Neural progenitor cell (in vitro differentiated cells): ENCODE data around the gene DCX. TPM values are rescaled to one million over a fixed set of nuclear protein-coding genes. Genes with fewer than 3 reads are reported as not detected.

Source experiments
- DNase-seq: peaks from one replicate; pipeline ENCODE4 v3.0.0-alpha.2; 2016; ENCODE audit warnings: low spot score
- H2AFZ ChIP-seq: fragments of 200-600 bp; sonication (generic); replicated peaks from 2 replicates; pipeline ENCODE4 v1.6.1; 2016; ENCODE audit warnings: antibody characterized with exemption
- H3F3A ChIP-seq: fragments of 200-600 bp; sonication (generic); 2 replicates; pipeline ENCODE4 v1.6.1; 2016; ENCODE audit warnings: antibody characterized with exemption, low read depth
- H3K27ac ChIP-seq: fragments of 200-600 bp; sonication (generic); 2 replicates; pipeline ENCODE4 v1.5.1; 2016; ENCODE audit warnings: mild to moderate bottlenecking
- H3K27me3 ChIP-seq: fragments of 200-600 bp; sonication (generic); 2 replicates; pipeline ENCODE4 v1.6.1; 2016; ENCODE audit warnings: mild to moderate bottlenecking, moderate library complexity
- H3K36me3 ChIP-seq: fragments of 200-600 bp; sonication (generic); 2 replicates; pipeline ENCODE4 v1.5.1; 2016
- H3K4me1 ChIP-seq: fragments of 200-600 bp; sonication (generic); 2 replicates; pipeline ENCODE4 v1.6.1; 2016; ENCODE audit warnings: mixed run types
- H3K4me2 ChIP-seq: fragments of 200-600 bp; sonication (generic); 2 replicates; pipeline ENCODE4 v1.6.1; 2016
- H3K4me3 ChIP-seq: fragments of 200-600 bp; sonication (generic); 2 replicates; pipeline ENCODE4 v1.5.1; 2016
- H3K79me2 ChIP-seq: fragments of 200-600 bp; sonication (generic); 2 replicates; pipeline ENCODE4 v1.6.1; 2016; ENCODE audit warnings: low read depth
- H3K9ac ChIP-seq: fragments of 200-600 bp; sonication (generic); 2 replicates; pipeline ENCODE4 v1.6.1; 2016
- H3K9me3 ChIP-seq: fragments of 200-600 bp; sonication (generic); 2 replicates; pipeline ENCODE4 v1.5.1; 2016; ENCODE audit warnings: low read depth
- H4K20me1 ChIP-seq: fragments of 200-600 bp; sonication (generic); 2 replicates; pipeline ENCODE4 v1.6.1; 2016; ENCODE audit warnings: low read depth
- H3K27ac Mint-ChIP-seq: 3 replicates; pipeline ENCODE4 v1.8.0; 2021; ENCODE audit warnings: mixed read lengths
- H3K27me3 Mint-ChIP-seq: 2 replicates; pipeline ENCODE4 v1.8.0; 2022; ENCODE audit warnings: low read depth, mild to moderate bottlenecking, inconsistent platforms, moderate library complexity, mixed read lengths; ENCODE audit not compliant: insufficient read depth
- H3K36me3 Mint-ChIP-seq: 3 replicates; pipeline ENCODE4 v1.8.0; 2021; ENCODE audit warnings: mixed read lengths
- H3K4me1 Mint-ChIP-seq: 3 replicates; pipeline ENCODE4 v1.8.0; 2021; ENCODE audit warnings: mixed read lengths
- H3K4me3 Mint-ChIP-seq: 3 replicates; pipeline ENCODE4 v1.8.0; 2021; ENCODE audit warnings: mild to moderate bottlenecking, moderate library complexity, mixed read lengths
- H3K9me3 Mint-ChIP-seq: 3 replicates; pipeline ENCODE4 v1.8.0; 2020; ENCODE audit warnings: mixed read lengths
- EZH2 ChIP-seq: fragments of 200-600 bp; sonication (generic); IDR thresholded peaks from 2 replicates; pipeline ENCODE4 v1.6.1; 2017; ENCODE audit warnings: antibody characterized with exemption, mild to moderate bottlenecking, moderate library complexity
- EZH2phosphoT487 ChIP-seq: fragments of 200-600 bp; sonication (generic); IDR thresholded peaks from 2 replicates; pipeline ENCODE4 v1.6.1; 2017; ENCODE audit warnings: antibody characterized with exemption
- total RNA-seq: library from RNA; depleted of rRNA; stranded (reverse); fragments of >200 nt; gene quantifications from 2 replicates; pipeline ENCODE4 v1.2.3, GENCODE V29; 2015; ENCODE audit warnings: low replicate concordance
- TF ChIP-seq, protein P1 (sequence below): fragments of 200-600 bp; sonication (generic); IDR thresholded peaks from 2 replicates; pipeline ENCODE4 v1.5.1; 2017; ENCODE audit warnings: antibody characterized with exemption, mild to moderate bottlenecking

The DCX gene
- total RNA-seq, 1 donor from 2014 or later = 4.8 TPM

DNA sequence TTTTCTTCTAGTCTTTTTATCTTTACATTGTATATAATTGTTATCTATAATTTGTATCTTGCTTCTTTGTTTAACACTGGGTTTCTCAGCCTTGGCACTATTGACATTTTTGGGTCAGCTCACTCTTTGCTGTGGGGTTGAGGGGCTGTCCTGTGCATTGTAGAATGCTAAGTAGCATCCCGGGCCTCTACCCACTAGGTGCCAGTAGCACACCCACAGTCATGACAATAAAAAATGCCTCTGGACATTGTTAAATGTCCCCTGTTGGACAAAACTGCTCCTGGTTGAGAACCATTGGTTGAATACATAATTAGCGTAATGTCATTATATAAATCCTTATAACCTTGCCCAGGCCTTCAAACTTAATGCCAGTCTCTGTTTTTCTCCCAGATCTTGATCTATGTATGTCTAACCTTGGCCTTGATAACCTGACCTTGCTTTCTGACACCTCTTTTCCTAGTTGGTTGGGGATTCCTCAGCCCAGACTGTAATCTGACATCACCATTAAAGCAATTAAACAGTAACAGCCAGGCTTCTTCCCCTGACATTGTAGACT is 46.1 kb downstream of the DCX start:
- Histone ChIP-seq H3K9ac (no peak overlapping the region), H4K20me1 (no peaks in the 10 kb centered on the region), H3K27ac (no peak overlapping the region), H3K4me3 (no peak overlapping the region), H3K79me2 (no peaks in the 10 kb centered on the region), H3K27me3 (no peaks in the 10 kb centered on the region), H2AFZ (no peak overlapping the region), H3K4me1 (peaks cover 17% of the 10 kb centered on the region), H3K4me2 (no peak overlapping the region), H3F3A (no peaks in the 10 kb centered on the region), H3K36me3 (no peaks in the 10 kb centered on the region), H3K9me3 (no peaks in the 10 kb centered on the region)
- H3K4me1 Mint-ChIP-seq = no peaks in the 10 kb centered on the region
- DNase-seq = no peak
- no peaks in the 10 kb centered on the region for H3K36me3 Mint-ChIP-seq
- H3K27me3 Mint-ChIP-seq = peaks cover 2% of the 10 kb centered on the region
- no peak overlapping the region for H3K4me3 Mint-ChIP-seq
- no peak overlapping the region for H3K27ac Mint-ChIP-seq
- H3K9me3 Mint-ChIP-seq = no peaks in the 10 kb centered on the region
- TF ChIP-seq, protein P1, sequence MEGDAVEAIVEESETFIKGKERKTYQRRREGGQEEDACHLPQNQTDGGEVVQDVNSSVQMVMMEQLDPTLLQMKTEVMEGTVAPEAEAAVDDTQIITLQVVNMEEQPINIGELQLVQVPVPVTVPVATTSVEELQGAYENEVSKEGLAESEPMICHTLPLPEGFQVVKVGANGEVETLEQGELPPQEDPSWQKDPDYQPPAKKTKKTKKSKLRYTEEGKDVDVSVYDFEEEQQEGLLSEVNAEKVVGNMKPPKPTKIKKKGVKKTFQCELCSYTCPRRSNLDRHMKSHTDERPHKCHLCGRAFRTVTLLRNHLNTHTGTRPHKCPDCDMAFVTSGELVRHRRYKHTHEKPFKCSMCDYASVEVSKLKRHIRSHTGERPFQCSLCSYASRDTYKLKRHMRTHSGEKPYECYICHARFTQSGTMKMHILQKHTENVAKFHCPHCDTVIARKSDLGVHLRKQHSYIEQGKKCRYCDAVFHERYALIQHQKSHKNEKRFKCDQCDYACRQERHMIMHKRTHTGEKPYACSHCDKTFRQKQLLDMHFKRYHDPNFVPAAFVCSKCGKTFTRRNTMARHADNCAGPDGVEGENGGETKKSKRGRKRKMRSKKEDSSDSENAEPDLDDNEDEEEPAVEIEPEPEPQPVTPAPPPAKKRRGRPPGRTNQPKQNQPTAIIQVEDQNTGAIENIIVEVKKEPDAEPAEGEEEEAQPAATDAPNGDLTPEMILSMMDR = no peak

DNA sequence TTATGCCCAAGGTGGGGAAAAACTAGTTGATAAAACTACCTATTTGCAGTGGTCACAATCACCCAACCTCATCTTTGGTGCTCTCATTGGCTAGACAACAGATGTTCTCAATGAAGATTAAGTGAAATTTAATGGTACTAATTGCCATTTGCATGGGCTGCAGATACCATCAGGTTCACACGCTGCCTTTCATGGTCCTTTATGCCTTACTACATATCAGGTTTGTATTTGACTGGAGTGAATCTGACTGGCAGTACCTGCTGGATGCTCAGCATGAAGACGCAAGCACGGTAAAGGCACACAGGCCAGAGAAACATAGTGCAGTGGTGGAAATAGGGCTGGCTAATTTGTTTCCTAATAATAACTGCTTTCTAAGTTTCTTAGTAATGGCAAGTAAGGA is 48.3 kb downstream of the DCX start:
- Histone ChIP-seq H3K9ac (no peak overlapping the region), H3K36me3 (no peaks in the 10 kb centered on the region), H4K20me1 (no peaks in the 10 kb centered on the region), H3K4me2 (no peak overlapping the region), H3K4me1 (peaks cover 4% of the 10 kb centered on the region), H3K9me3 (no peaks in the 10 kb centered on the region), H3K27me3 (no peaks in the 10 kb centered on the region), H3K4me3 (no peak overlapping the region), H3F3A (no peaks in the 10 kb centered on the region), H3K79me2 (no peaks in the 10 kb centered on the region), H3K27ac (no peak overlapping the region), H2AFZ (no peak overlapping the region)
- Mint-ChIP-seq H3K4me3 (no peak overlapping the region), H3K36me3 (no peaks in the 10 kb centered on the region), H3K4me1 (no peaks in the 10 kb centered on the region), H3K27ac (no peak overlapping the region), H3K9me3 (no peaks in the 10 kb centered on the region), H3K27me3 (peaks cover 2% of the 10 kb centered on the region)
- DNase-seq = no peak
- TF ChIP-seq EZH2 (no peak), EZH2phosphoT487 (no peak)
- TF ChIP-seq, protein P1 = no peak

GRCh38 chrX:111361751-111362150 is 50.2 kb downstream of the DCX start:
- no peak overlapping the region for H2AFZ ChIP-seq
- H3K36me3 Mint-ChIP-seq = no peaks in the 10 kb centered on the region
- TF ChIP-seq EZH2phosphoT487 = no peak
- TF ChIP-seq EZH2 = no peak
- TF ChIP-seq, protein P1 = no peak
- no peaks in the 10 kb centered on the region for H3K9me3 Mint-ChIP-seq
- peaks cover 4% of the 10 kb centered on the region for H3K4me1 ChIP-seq
- no peaks in the 10 kb centered on the region for H3K4me1 Mint-ChIP-seq
- no peaks in the 10 kb centered on the region for H3F3A ChIP-seq
- no peak overlapping the region for H3K4me2 ChIP-seq
- H3K27ac Mint-ChIP-seq = no peak overlapping the region
- no peaks in the 10 kb centered on the region for H3K36me3 ChIP-seq
- DNase-seq = no peak
- H3K79me2 ChIP-seq = no peaks in the 10 kb centered on the region
- no peak overlapping the region for H3K27ac ChIP-seq
- H3K9ac ChIP-seq = no peak overlapping the region
- no peaks in the 10 kb centered on the region for H4K20me1 ChIP-seq
- H3K4me3 ChIP-seq = no peak overlapping the region
- H3K27me3 ChIP-seq = no peaks in the 10 kb centered on the region
- no peak overlapping the region for H3K4me3 Mint-ChIP-seq
- peaks cover 2% of the 10 kb centered on the region for H3K27me3 Mint-ChIP-seq
- H3K9me3 ChIP-seq = no peaks in the 10 kb centered on the region
